NCI-H226 (cell line): ENCODE data around the gene CCNH.

Source experiments
- DNase-seq: peaks from one replicate; pipeline ENCODE4 v3.0.0-alpha.2; 2015

The CCNH gene

DNA sequence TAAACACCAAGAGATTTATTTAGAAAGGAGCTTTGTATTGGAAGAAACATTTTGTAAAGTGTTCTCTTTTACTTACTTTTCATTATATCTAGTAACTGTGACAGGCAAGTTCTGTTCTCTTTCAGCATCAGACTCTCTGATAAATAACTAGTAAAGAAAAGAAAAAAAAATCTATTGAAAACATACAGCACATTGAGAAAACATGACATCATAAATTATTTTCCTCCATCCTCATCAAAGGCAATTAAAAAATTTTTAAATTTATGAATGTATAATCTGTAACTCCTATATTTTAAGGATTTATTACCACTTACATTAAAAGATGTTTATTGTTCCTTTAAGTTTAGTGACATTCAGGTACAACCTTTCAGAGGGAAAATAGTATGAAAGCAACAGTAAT, 11.1 kb downstream of the CCNH start:
- DNase-seq = no peak

DNA sequence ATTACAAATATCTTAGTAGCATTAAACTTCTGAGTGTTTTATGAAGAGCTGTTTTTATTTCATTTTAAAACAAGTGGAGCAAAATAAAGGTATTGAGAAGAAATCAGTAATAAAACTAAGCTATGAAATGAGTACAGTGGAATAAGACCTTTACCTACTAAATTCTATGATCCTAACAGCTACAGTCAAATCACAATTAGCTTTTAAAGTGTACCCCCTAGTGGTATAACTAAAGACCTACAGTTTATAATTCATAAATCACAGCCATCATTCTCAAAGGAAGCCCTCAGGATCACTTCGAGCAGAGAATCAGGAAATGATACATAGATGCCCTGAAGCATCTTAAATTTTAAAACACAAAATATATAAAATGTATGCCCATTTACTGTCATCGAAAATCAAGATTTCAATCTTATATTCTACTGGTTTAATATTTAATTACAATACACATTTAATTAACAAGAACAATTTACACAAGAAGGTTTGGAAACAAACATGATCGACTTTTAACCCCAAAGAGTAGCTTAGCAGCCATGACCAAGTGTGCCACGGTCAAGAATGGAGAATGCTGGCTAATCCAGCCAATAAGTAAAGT, 12.3 kb downstream of the CCNH start:
- DNase-seq = no peak

DNA sequence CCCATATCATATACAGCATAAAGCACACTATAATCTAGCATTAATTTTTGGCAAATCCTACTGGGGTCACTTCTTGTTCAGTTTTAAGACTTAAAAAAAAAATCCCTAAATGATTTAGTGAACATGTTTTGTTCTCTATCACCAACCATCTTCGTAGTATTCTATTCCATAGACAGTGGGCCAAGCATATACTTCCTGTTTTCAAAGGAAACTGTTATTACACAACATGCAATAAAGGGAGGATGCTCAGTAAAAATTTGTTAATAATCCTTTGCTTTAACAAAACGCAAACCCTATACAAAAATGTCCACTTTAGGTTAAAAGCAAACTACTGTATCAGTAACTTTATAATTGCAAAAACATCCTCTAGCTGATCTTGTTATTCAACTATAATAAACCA, 13.0 kb downstream of the CCNH start:
- no peak for DNase-seq

DNA sequence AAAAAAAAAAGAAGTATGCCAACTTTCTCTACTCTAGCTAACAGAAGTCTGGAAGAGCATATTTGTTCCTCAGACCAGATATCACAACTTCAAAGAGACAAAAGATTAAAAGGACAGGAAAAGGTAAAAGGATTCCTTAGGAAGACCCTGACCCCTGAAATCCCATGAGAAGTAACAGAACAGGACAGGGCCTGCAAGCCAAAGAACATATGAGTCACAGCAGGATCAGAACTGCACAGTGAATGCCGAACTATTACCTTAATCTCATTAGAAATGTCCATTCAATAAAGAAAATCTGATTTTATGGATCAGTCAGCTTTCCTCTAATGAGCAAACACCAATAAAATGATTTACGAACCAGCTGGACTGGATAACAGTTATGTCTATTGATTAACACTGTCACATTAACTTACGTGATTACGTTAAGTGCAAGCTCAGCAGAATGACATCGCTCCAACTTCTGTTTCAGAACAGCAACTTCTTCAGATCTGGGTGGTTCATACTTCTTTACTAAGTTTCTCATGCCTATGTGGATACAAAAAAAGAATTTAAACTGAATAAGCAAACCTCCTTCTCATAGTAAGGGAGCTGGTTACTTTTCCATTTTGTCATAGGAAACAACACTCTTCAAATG, 13.6 kb downstream of the CCNH start:
- DNase-seq = no peak

DNA sequence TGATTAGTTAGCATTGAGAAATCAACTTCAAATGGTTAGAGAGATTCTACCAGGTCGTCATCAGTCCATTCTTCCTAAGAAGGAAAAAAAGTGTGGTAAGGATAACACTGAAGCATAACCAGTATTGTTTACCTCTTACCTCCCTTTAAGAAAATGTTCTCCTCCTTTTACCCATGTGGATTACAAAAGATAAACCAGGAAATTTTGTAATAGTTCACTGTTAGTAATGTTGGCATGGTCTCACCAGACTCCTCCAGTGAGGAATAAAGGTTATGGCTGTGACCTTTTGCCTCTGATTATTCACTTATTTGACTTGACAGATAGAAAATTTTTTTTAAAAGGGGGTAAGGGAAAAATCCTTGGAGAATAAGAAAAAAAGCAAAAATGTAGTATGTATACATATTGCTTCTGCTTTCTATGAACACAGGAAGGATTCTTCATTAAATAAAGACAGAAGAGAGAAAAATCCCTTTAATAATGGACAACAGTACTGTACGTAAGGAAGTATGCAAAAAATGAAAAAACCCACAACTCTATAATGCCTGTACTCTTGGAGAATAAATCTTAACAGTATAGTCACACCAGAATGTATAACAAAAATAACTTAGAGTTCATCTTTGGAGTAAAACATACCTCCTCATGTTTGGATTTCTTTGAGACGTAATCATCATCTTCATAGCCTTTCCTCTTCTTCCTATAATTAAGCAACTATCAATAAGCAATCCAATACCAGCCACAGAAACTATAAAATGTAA, 18.1 kb downstream of the CCNH start:
- DNase-seq = peak; percentile 85

DNA sequence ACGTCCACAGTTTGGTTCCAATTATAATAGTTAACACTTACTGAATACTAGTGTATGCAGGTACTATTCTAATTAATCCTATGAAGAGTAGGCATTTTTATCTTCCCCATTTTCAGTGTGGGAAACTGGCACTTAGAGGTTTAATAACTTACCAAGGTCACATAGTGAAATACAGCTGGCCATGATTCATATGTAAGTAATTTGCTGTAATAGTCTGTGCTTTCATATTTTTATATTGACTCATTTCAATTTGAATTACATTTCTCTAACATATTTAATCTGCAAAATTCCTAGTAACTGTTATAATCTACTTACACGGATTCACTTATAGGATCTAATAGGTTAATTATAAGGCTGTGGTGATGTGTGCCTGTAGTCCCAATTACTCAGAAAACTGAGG, 19.4 kb downstream of the CCNH start:
- DNase-seq = peak; percentile 70

DNA sequence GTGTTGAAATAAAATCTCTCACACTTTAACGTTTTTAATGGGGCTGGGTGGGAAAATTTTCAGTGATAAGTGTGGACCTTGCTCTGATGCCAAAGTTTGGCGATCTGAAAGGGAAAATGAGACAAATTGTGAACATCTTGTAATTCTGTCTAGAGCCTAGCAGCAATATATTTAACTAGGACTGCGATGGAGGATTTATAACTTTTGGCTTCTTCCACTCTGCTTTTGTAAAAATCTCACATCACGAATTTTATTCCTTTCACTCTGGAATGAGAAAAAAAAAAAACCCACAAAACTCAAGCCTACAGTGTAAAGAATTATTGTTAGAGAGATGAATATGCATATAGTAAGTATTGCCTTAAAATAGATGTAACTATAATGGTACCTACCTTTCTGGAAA, 19.9 kb downstream of the CCNH start:
- no peak for DNase-seq

DNA sequence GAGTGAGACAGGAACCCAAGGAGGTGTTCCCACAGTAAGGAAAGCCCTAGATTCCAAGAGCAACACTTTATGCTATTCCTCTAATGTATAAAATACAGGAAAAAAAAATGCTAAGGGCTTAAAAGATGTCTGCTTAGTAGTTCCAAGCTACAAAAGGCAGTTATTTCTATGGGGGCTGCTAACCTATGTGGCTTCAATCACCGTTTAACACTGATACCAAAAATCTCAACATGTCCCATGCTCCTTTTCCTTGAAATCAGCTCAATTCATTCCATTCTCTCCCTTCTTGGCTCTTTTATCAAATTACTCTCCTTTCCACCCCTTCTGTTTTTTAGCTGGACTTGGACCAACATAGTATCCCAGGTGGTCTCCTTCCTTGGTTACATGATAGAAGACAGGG, 20.6 kb downstream of the CCNH start:
- DNase-seq = no peak

DNA sequence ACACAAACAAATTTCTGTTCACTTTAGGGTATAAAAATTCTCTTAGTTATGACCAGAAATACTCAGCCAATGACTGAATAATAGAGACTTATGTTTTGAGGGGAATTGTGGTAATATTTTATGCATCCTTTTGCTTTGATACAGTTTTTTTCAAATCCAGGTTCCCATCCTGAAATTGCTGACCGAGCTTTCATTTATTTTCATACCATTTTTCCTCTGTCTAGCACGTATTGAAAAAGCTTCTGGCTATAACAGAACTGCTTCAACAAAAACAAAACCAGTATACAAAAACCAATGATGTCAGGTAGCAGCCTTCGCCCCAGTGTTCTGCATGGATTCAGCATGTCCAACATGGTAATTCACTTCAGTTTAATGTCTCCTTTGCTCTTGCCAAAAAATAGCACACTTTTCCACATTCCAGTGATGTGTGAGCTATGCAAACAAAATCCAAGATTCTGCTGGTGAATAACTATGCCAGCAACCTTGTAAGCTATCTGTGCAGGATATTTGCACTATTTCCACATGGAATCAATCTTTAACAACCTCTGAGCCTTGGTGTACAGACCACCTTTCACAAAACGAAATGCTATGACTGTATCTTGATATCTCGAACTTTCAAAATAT, 22.0 kb downstream of the CCNH start:
- DNase-seq = no peak

DNA sequence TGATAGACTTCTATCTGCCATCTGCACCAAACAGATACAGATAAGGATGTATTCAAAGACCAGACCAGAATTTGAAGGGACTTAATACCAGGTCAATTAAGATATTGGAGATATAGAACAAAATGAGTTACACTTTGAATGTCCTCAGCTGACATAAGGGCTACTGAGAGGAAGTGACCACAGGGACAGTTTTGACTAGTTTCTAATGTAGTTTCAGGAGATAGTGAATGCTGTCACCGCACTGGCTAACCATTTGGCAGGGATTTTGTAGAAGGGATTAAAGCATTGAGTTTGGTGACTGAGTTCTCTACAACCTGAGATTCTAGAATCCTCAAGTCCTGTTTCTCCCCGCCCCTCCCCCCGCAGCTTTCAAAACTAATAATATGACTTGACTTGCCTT, 22.7 kb downstream of the CCNH start:
- DNase-seq = no peak

DNA sequence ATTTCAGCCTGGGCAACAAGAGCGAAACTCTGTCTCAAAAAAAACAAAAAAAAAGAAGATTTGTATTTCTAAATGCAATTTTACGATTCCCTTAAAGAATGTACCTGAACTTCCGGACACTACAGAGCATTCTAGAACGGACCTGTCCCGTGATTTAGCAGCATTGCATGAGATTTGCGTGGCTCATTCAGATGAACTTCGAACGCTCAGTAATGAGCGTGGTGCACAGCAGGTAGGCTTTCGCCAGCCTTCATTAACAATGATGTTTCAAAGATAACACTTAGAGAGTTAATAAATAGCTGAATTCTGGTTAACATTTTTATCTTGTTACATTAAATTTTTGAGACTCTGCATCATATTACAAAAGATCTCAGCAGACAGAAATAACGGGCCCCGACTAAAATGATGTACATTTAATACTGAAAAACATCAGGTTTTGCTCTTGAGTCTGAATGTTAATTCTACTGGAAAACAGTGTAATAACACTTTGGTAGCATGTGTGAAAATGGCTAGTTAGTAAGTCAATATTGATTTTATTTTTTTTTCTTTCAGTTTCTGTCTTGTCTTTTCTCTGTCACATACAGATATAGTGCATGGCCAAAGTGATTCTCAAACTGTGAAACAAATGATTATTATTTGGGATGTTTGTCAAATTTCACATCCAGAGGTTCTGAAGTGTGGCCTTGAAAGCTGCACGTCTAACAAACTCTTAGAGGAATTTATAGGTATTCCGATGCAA, 23.3 kb downstream of the CCNH start:
- DNase-seq = no peak

DNA sequence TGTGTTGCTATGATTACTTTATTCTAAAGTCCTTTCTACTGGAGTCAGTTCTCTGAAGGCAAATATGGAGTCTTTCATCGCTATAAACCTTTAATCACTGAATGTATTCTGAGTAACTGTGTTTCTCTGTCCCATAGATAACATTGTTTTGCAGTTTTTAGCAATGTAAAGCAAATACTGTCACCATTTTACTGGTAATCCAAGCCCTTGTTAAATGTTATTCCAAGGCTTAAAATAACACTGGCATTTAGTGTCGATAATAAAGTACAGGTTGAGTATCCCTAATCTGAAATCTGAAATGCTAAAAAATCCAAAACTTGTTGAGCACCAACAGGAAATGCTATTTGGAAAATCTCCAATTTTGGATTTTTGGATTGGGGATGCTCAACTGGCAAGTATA, 24.6 kb downstream of the CCNH start:
- DNase-seq = no peak

DNA sequence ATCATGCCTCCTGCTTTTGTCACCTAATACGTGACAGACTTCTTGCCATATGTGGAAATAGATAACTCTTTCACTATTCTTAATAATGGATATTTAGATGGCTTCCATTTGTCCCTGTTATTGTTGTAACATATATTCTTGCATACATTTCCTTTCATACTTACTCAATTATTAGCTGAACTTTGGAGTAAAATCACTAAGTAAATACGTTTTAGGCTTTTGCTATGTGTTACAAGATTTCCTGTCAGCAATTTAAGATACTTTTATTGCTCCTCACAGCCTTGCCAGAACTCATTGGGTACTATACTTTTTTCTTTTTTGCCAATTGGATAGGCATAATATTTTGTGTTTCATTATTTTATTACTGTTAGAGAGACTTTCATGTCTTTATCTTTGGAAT, 26.9 kb downstream of the CCNH start:
- DNase-seq = no peak

DNA sequence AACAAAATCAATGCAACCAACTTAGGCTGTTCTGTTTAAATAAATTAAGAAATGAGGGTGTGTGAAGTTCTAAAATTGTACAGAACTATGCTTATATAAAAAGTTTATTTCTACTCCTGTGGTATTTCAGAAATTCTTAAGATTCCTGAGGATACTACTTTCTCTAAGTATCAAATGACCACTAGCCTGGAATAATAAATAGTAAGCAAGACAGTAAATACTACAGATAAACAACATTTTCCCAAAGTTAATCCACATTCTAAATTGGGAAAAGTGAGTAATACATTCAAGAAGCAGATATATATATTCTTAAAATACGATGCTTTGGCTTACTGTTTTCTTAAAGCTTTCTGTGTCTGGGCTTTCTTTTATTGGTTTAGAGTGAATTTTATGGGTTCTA, 29.5 kb downstream of the CCNH start:
- DNase-seq = no peak

DNA sequence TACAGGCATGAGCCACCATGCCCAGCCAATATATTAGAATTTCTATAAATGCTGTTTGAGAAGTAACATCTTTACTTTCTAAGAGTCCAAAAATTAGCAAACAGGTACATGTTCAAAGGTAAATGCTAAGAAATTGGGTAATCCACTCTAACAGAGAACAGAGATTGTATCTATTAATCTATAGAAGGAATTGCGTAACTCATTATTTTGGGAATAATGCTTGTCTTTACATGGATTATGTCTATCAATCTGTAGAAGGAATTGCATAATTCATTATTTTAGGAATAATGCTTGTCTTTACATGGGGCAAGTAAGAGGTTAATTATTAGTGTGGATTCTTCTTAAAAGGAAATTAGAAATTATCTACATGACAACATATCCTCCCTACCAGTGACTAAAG, 30.5 kb downstream of the CCNH start:
- no peak for DNase-seq

DNA sequence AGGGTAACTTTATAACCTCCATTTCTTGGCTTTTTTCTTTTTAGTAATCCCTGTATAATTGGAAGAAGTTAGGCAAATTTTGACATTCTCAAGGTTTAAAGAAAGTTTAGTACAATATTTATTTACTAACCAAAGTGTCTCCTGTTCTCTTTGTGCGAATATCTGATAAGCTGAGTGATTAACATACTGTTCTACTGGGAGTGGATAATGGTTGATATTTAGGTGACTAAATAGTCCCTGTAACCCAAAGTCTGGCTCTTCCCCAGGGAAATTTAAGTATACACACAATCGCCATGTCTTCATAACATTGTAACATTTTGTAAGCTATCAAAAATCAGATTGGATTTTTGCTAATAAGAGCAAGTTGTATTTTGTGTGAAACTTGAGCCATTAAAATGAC, 40.0 kb downstream of the CCNH start:
- no peak for DNase-seq

DNA sequence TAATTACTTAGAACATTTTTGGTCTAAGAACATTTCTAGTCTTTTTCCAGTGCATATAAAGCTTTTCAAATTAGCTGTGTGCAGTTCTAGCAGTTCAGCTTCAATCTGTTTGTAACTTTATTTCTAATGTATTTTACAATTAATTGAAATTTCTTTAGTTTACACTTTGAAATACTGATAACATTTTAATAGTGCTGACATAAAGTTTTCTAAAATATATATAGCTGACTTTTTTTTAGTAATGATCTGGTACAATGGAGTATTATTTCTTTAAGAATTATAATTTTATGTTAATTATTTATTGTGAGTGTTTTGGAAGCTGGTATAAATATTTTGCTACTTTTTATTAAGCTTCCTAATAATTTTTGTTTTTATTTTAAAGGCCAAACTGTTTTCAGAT, 43.3 kb downstream of the CCNH start:
- DNase-seq = no peak

DNA sequence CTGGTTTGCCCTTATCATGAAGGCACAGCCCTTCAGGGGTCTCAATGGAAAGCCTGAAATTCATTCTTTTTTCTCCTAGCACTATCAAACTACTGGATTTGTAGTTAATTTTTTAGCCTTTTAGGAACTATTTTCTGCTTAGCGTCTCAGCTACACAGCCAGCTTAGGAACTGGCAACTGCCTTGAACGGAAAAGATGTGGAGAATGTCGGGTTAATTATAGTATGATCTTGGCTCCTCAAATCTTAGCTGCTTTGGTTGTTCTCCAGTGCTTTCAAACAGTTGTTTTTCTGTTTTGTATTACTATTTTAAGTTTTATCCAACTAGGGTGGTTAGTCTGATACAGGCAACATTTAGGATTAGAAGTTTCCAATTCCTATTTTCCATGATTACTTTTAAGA, 44.1 kb downstream of the CCNH start:
- DNase-seq = no peak

DNA sequence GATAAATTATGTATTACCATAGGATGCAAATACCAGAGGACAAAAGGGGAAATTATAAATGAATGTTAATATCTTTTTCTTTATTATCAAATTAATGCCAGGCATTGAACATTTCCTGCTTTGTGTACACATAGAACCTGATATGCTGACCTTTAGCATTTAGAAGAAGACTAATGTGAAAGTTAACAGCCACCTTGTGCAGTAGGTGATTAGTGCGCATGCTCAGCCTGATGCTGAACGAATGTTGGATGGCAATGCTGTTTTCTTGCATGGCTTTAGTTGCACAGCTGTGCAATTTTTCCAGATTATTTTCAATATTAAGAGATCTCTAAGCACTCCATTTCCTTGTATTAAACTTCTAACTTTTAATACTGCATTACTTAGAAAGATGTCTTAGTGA, 45.5 kb downstream of the CCNH start:
- DNase-seq = no peak

DNA sequence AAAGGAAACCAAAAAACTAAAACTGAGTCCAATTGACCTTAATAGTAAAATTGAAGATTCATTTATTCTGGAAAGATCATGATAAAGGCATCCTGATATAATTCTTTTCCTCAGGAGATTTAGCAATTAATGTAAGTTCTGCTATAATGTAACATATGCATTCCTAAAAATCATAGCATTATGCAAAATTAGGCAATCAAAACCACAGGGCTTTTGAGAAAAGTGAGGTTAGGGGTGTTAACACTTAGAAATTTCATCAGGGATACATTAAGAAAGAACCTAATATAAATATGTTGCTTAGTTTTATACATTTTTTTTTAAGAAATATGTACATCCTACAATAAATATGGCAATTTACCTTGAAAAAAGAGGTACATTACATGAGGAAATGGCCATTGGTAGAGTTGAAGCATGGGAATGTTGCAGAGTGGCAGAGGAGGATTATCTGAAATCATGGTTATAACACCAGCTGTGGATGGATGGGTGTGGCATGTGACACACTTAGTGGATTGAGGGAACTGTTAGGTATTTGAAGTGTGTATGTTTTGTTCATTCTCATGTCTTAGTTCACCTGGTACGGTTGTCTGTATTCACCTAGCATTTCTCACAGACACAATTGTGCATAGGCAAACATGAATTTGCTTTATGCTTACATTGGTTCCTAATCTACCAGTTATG, 51.1 kb downstream of the CCNH start:
- no peak for DNase-seq

DNA sequence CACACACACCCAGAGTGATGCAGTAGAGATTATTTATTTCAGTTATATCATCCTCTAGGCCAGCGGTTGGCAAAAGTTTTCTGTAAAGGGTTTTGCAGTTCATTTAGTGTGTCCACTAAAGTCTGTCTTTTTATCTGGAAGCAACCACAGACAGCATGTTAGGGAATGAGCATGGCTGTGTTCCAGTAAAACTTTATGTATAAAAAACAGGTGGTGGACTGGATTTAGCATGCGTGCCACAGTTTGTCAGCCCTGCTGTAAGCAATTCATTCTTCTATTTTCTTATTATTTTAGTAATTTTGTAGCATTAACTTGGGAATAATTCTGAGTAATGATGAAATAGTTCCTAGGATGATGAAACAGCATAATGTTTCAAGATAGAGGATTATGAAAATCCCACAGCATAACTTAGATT, 51.7 kb downstream of the CCNH start:
- no peak for DNase-seq

DNA sequence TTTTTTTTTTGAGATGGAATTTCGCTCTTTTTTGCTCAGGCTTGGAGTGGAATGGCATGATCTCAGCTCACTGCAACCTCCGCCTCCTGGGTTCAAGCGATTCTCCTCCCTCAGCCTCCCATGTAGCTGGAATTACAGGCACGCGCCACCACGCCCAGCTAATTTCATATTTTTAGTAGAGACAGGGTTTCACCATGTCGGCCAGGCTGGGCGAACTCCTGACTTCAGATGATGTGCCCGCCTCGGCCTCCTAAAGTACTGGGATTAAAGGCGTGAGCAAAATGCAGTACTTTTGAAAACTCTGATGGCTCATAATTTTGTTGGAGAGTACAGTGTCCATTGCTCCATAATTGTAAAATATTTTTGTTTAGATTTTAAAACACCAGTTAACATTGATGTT, 52.6 kb downstream of the CCNH start:
- DNase-seq = no peak

DNA sequence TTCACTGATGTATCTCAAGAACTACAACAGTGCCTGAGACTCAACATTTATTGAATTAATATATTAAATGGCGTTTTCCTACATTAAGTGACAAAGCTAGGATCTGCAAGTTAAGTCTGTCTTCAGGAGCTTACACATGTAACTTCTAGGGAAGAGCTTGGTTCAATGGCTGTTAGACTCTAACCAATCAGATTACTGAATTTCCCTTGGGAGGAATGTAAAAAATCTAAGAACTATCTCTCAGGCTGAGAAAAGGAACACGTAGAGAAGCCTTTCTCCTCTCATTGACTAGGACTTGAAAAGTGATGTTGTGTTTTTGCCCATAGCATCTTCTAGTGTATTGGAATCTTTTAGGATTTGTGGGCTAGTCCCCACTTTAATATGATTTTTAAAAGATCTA, 53.6 kb downstream of the CCNH start:
- DNase-seq = no peak
